GM18858 (cell line): ENCODE measurements around the gene SLC52A1.
"Not testable (repeated sequence)": the region's sequence is repeated elsewhere in the genome, so short reads cannot be mapped to it uniquely, and the experiment has no call there.

ENCODE experiments used
- ATAC-seq: cut with Tn5 transposase; IDR thresholded peaks from one replicate; pipeline ENCODE4 v1.9.1; 2021; ENCODE audit not compliant: unreplicated experiment

SLC52A1 gene

DNA sequence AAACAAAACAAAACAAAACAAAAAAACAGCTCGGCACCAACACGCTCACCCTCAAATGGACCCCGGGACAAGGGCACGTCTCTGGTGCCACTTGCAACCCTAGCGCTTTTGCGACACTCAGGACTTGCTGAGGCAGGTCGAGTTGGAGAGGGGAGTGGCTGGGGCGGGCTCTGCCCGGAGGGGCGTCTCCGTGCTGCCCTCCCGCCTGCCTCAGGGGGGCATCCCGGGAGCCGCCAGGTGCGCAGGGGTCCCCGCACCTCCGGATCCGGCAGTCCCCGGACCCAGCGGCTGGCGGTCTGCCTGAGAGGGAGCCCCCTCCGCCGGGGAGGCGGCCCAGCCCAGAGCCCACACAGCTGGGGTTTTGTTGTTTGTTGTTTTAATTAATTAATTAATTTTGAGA, at the start of gene SLC52A1:
Gene SLC52A1 (minus strand): TSS at position 112 of the 400 bp plus-strand sequence. CDS start 820 bp downstream, outside the sequence.
- ATAC-seq = no peak

GRCh38 chr17:5080591-5080990, 45.4 kb upstream of the SLC52A1 start:
- ATAC-seq = no peak

DNA sequence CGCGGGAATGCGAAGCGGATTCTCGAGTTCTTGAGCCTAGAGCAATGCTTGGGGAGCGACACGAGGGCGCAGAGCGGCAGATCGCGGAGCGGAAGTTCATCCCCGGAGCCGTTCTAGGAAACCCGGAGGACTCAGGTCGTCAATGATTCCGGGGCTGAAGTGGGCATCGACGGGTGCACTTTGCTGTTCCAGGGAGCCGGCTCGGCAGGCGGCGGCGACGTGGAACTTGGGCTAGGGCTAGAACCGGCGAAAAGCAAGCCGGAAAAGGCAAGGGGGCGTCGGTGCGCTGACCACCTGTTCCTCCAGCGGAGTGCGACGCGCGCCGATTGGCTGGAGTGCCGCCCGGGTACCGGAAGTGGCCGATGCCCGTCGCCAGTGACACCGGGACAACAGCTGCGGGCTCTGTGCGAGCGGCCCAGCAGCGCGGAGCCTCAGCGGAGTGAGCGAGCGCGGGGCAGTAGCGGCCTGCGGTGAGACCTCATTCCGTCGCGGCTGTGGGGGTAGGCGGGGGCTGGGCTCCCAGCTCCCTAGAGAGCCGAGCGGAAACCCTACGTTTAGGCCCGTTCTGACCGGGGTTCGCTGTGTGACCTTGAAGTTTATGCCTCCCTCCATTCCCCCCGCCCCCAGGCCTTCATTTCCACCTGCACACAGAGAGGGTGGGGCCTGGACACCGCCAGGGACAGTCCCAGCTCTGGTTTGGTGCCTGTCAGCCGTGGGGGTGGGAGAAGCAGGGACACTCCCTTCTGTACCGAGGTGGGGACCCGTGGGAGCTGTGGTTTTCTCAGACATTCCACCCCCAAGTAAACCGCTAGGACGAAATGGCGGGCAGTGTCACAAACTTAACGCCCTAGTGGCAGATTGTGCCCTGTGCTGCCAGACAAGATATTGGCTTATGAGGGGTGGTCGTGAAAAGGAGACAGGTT, 43.1 kb upstream of the SLC52A1 start, which contains the start of gene ZFP3:
Gene ZFP3 (plus strand): TSS at position 362 of the 923 bp plus-strand sequence. CDS start 13,038 bp downstream, outside the sequence.
- ATAC-seq = peak; percentile 69

DNA sequence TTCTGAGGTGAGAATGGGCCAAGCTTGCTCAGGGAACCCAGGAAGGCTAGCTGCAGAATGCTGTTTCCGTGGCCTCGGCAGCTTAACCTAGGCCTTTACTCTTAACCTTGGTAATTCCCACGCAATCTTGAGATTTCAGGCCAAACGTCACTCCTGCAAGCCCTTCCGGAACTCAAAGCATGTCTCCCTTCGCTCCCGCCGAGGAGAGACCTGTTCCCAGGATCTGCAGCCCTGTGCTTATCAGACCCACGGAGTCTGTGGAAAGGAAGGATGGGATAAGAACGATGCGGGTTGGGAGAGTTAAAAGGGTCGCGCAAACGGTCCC, 42.5 kb upstream of the SLC52A1 start:
- ATAC-seq = no peak

DNA sequence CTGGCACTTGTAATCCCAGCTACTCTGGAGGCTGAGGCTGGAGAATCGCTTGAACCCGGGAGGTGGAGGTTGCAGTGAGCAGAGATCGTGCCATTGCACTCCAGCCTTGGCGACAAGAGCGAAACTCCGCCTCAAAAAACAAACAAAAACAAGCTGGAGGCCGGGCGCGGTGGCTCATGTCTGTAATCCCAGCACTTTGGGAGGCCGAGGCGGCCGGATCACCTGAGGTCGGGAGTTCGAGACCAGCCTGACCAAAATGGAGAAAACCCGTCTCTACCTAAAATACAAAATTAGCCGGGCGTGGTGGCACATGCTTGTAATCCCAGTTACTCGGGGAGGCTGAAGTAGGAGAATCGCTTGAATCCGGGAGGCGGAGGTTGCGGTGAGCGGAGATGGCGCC, 42.0 kb upstream of the SLC52A1 start:
- not testable (repeated sequence) for ATAC-seq

DNA sequence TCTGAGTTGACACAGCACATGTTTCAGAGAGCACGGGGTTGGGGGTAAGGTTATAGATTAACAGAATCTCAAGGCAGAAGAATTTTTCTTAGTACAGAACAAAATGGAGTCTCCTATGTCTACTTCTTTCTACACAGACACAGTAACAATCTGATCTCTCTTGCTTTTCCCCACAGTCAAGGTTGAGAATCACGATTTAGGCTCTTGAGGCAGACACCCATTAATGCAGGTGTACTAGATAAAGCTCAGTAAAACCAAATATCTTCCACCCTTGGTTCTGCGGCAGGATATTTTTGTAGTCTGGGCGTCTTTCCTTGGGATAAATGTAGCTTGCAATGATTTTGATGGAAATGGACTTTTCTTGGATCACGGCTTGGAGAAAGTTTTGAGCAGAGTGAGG, 40.2 kb upstream of the SLC52A1 start:
- ATAC-seq = not testable (repeated sequence)

GRCh38 chr17:5069724-5070123, 34.5 kb upstream of the SLC52A1 start:
- ATAC-seq = no peak

- no peak for ATAC-seq
Measured at GRCh38 chr17:5068236-5068635, 33.0 kb upstream of the SLC52A1 start.

DNA sequence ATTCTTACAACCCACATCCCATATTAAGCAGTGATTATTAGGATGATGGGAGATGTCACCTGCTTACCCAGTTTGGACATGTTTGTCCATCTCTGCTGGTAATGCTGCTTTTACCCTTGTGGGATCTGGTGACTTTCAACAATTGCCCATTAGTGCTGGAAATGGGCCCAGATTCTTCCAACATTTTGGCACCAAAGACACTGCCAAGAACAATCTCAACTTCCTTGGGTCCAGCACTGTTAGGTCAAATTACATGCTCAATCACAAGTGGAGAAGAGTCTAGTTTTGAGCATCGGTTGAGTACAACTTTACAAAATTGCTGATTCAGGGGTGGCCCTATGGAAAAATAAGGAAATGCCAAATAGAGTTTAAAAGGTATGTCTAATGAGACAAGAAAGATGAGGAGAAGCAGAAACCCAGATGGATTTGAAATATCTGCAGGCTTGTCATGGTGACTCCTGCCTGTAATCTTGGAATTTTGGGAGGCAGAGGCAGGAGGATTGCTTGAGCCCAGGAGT, 30.1 kb upstream of the SLC52A1 start:
- ATAC-seq = no peak

DNA sequence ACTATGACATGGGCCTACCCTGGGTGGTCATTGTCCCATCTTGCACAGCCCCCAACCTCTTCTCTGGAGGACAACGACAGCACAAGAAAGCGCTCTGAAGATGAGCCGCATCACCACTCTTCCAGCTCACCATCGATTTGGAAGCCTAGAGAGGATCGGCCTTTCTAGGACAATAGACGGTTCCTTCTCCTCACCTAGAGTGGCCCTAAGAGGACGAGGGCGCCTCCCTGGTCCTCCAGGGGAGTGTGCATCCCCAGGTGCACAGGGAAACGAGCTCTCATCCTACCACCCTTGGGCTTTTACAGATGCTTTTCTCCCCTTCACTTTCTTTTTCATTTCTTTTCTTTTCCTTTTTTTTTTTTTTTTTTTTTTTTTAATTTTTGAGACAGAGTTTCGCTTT, 20.3 kb upstream of the SLC52A1 start:
- no peak for ATAC-seq

DNA sequence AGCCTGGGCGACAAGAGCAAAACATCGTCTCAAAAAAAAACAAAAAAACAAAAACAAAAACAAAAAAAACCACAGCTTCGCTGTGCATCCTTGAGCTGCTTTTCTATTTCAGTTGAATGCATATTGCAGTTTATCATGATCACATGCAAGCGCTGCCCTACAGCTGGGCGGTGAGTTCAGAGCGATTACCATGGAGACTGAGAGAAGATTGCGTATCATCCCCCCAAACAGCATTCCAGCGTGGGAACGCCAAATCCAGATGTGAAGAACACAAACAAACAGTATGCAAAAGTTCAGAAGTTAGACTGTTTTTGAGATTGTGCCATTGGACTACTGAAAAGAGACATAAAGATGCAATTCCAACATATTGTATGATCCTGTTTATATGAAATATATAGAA, 15.1 kb upstream of the SLC52A1 start:
- no peak for ATAC-seq

- ATAC-seq = no peak
Measured at GRCh38 chr17:5049314-5049841, 14.2 kb upstream of the SLC52A1 start.

GRCh38 chr17:5047446-5047845, 12.2 kb upstream of the SLC52A1 start:
- ATAC-seq = no peak

DNA sequence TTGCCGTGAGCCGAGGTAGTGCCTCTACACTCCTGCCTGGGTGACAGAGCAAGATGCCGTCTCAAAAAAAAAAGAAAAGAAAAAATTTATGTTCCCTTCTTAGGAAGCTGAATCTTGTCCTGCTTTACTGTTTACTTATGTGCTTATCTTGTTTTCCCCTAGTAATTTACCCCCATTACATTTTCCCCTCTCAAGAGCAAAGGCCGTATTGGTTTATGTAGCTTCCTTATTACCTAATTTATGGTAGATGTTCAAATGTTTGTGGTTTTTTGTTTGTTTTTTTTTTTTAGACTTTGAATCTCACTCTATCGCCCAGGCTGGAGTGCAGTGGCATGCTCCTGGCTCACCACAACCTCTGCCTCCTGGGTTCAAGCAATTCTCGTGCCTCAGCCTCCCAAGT, 10.3 kb upstream of the SLC52A1 start:
- no peak for ATAC-seq

DNA sequence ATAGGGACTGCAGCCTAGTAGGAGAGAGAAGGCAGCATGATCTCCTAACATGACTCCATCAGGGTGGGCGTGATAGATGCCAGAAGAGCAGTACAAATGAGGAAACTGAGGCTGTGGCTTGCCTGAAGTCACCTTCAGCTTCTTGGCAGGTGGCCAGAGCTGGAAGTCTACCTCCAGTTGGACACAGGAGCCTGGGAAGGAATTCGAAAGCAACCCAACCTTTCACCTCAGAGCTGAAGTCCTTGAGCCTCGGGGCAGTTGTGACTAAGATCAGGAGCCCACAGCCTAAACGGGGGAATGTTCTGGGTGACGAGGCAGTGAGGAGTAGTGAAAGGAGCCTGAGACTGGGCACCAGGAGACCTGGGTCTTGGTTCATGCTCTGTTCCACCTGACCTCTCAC, 9.4 kb upstream of the SLC52A1 start:
- no peak for ATAC-seq

DNA sequence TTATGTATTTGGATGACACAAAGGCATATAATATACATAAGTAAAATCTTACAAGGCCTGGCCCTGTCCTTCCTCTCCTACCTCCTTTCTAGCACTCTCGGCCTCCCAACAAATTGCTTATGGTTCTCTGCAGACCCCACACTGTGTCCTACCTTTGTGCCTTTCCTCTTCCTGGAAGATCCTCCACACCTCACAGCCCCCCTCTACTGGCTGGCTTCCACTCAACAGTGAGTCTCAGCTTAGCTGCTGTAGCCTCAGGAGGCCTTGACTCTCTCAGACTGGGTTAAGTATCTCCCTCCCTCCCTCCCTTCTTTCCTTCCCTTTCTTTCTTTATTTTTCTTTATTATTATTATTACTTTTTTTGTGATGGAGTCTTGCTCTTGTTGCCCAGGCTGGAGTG, 8.3 kb upstream of the SLC52A1 start:
- no peak for ATAC-seq

DNA sequence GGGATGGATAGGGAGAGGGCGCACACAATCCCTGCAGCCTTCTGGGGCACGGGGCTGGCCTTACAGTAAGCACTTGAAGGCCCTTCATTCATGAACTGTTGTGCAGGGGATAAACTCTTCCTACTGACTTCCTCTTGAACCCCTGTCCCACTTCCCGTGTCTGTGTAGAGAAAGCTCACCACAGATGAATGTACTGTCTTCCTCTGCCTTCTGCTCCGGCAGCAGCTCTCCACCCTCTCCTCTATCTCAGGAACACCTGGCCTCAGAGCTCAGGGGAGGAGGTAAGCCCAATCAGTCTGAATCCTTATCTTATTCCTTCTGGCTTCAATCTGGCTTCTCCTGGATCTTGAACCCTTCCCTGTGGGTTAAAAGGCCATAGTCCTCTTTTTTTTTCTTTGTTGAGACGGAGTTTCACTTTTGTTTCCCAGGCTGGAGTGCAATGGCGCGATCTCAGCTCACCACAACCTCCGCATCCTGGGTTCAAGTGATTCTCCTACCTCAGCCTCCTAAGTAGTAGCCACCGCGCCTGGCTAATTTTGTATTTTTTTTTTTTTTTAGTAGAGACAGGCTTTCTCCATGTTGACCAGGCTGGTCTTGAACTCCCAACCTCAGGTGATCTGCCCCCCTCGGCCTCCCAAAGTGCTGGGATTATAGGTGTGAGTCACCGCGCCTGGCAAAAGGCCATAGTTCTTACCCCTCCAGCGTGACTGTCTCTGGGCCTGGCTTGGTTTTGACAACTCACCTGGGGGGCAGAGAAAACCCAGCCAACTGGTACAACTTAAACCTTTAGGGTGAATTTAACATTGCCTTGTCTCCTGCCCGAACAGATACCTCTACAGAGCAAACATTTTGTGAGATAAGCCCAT, 7.2 kb upstream of the SLC52A1 start:
- ATAC-seq = no peak

DNA sequence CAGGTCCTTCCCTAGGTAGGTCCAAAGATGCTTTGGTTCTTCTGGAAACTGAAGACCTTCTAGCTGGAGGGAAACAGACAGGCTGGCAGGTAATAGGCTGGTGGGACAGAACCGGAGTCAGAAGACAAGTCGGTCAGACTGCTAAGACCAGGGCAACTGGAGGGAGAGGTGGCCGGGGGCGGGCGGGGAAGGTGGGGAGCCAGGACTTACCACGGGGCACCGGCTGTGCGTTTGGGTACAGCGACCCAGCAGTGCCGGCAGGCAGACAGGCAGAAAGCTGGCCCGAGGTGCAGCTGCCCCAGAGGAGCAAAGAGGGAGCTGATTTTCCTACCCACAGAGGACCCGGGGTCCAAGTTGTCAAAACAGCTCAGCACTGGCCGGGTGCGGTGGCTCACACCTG, 575 bp downstream of the SLC52A1 start:
- no peak for ATAC-seq

DNA sequence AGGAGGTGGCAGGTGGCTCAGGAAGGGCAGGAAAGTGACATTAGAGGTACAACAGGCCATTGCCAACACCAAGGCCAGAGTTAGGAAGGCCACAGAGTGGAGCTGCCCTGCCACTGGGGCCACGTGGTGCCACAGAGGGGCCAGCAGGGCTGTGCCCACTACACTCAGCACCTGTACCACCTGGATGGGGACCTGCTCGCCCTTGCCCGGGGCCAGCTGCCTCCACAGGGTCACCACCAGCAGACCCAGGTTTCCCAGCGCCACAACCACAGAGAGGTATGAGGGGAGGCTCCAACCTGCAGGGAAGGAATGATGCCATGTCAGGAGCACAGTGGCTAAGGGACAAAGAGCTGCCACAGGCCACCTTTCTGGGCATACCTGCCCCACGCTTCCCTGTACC, 1.2 kb downstream of the SLC52A1 start:
- ATAC-seq = no peak

DNA sequence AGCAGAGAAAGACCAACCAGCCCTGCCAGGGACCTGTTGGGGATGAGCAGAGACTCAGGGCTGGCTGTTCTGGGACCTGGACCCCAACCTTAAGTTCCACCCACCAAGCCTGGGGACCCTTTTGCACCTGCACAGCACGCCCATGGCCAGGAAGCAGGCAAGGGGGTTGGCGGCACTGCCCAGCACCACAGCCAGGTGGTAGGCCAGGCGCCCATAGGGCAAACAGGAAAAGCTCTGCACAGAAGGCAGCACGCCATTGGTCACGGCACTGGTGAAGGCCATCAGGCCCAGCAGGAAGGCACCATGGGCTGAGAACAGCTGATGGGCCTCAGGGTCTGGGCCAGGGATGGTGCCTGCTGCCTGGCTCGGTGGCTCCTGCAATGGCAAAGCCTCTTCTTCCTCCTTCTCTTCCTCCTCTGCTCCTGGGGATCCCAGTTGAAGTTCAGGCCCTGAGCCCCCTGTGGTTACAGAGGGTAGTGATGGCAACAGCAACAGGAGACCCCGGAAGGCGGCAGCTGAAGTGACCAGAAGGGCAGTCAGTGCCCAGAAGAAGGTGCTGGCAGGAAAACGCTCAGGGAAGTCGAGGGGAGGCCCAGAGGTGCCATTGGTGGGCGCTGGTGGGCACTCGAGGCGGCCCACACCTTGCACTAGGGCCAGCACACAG, 1.7 kb downstream of the SLC52A1 start:
- ATAC-seq = no peak

DNA sequence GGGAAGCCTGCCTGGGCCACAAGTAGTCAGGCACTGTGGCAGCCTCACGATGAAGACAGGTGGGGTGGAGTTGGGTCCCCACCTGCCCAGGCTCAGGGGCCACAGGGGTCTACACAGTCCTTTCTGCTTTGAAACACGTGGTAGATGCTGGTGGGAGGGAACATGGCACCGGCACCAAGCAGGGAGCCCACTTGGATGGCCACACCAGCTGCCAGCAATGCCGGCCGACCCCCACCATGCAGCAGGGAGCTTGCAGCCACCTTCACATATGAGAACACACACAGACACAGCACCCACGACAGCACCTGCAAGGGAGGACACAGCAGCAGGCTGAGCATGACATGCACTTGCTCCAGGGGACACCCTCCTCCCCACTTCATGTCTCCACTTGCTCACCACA, 2.4 kb downstream of the SLC52A1 start:
- ATAC-seq = no peak
